ENCODE results near the gene NRM. TPM values are rescaled to one million over a fixed set of nuclear protein-coding genes. Genes with fewer than 3 reads are reported as not detected.
"Not testable (repeated sequence)": the region's sequence is repeated elsewhere in the genome, so short reads cannot be mapped to it uniquely, and the experiment has no call there.

The NRM gene
- total RNA-seq, 2 experiments from 2014 or later, result 25.8 to 36.4 TPM

- Mint-ChIP-seq H3K4me3 (no peak overlapping the region), H3K36me3 (ENCODE audit: low read depth) (peaks cover 71% of the 10 kb centered on the region), H3K27ac (no peak overlapping the region), H3K4me1 (peaks cover 41% of the 10 kb centered on the region), H3K27me3 (no peaks in the 10 kb centered on the region), H3K9me3 (ENCODE audit: low read depth) (no peaks in the 10 kb centered on the region)
- DNase-seq (no peak), ATAC-seq (no peak)
- intact Hi-C loops (cut with DNase I, micrococcal nuclease), result no loop called here
- POLR2A ChIA-PET, result interaction anchor here (1.5 to 2.3 kb wide), 3 partner anchors 9 to 47 kb away, joined by 6 to 9 read pairs (median 6); partner anchors contain the start of gene MDC1
- CTCF ChIA-PET, result interaction anchor here (0.6 to 4.7 kb wide), 3 partner anchors 9 to 354 kb away, joined by 3 to 31 read pairs (median 9); no protein-coding TSS in a partner anchor
Measured at GRCh38 chr6:30725713-30726505, 35.1 kb upstream of the NRM start.

- Mint-ChIP-seq H3K27ac (peak overlapping the region; percentile 74), H3K4me1 (peaks cover 33% of the 10 kb centered on the region), H3K36me3 (ENCODE audit: low read depth) (peaks cover 71% of the 10 kb centered on the region), H3K9me3 (ENCODE audit: low read depth) (no peaks in the 10 kb centered on the region), H3K27me3 (no peaks in the 10 kb centered on the region), H3K4me3 (peak overlapping the region; percentile 44)
- ATAC-seq, result no peak
- ChIA-PET CTCF (interaction anchor here (0.5 to 4.7 kb wide), 4 partner anchors 10 to 101 kb away, joined by 3 to 97 read pairs (median 17); no protein-coding TSS in a partner anchor), POLR2A (interaction anchor here (1.5 to 2.3 kb wide), 3 partner anchors 8 to 46 kb away, joined by 6 to 9 read pairs (median 6); partner anchors contain the start of gene MDC1)
- intact Hi-C loops (cut with DNase I, micrococcal nuclease), result loop anchor here (5.0 kb wide), 2 partner anchors 233 to 677 kb away; partner anchors contain the start of gene MICA (in 1 of the 2)
- DNase-seq, result no peak
Measured at GRCh38 chr6:30724906-30725667, 34.3 kb upstream of the NRM start.

- not testable (repeated sequence) for H3K9me3 Mint-ChIP-seq (ENCODE audit: low read depth); ATAC-seq; DNase-seq; H3K27me3 Mint-ChIP-seq
- peak overlapping the region; percentile 92 for H3K27ac Mint-ChIP-seq
- ChIA-PET CTCF (interaction anchor here (0.5 to 4.7 kb wide), 14 partner anchors 11 to 167 kb away, joined by 3 to 97 read pairs (median 4); partner anchors contain the start of genes ATAT1, DHX16 and PRR3), POLR2A (interaction anchor here (0.5 to 2.7 kb wide), 6 partner anchors 11 to 327 kb away, joined by 3 to 9 read pairs (median 4); no protein-coding TSS in a partner anchor)
- intact Hi-C loops (cut with DNase I, micrococcal nuclease), result loop anchor here (2.0 to 5.0 kb wide), 3 partner anchors 232 to 678 kb away; partner anchors contain the start of gene MICA (in 1 of the 2)
- H3K36me3 Mint-ChIP-seq (ENCODE audit: low read depth), result peaks cover 65% of the 10 kb centered on the region
- peak overlapping the region; percentile 98 for H3K4me3 Mint-ChIP-seq
- H3K4me1 Mint-ChIP-seq, result peaks cover 35% of the 10 kb centered on the region
Measured at GRCh38 chr6:30723843-30724741, 33.3 kb upstream of the NRM start.

GRCh38 chr6:30723159-30723842, 32.5 kb upstream of the NRM start:
- peaks cover 65% of the 10 kb centered on the region for H3K36me3 Mint-ChIP-seq (ENCODE audit: low read depth)
- H3K9me3 Mint-ChIP-seq (ENCODE audit: low read depth); ATAC-seq; H3K27me3 Mint-ChIP-seq; DNase-seq: not testable (repeated sequence)
- H3K4me1 Mint-ChIP-seq, result peaks cover 42% of the 10 kb centered on the region
- CTCF ChIA-PET, result interaction anchor here (0.6 to 4.7 kb wide), 24 partner anchors 8 to 166 kb away, joined by 3 to 97 read pairs (median 4); partner anchors contain the start of genes ATAT1, DHX16 and PRR3
- peak overlapping the region; percentile 98 for H3K4me3 Mint-ChIP-seq
- intact Hi-C loops (cut with DNase I, micrococcal nuclease), result loop anchor here (2.0 to 5.0 kb wide), 3 partner anchors 231 to 679 kb away; partner anchors contain the start of gene MICA (in 1 of the 2)
- peak overlapping the region; percentile 92 for H3K27ac Mint-ChIP-seq
- POLR2A ChIA-PET, result interaction anchor here (0.5 to 2.7 kb wide), 7 partner anchors 12 to 328 kb away, joined by 3 to 18 read pairs (median 4); no protein-coding TSS in a partner anchor

GRCh38 chr6:30722280-30723112, 31.7 kb upstream of the NRM start:
- peak overlapping the region; percentile 92 for H3K27ac Mint-ChIP-seq
- intact Hi-C loops (cut with DNase I, micrococcal nuclease), result loop anchor here (1.0 to 5.0 kb wide), 4 partner anchors 43 to 680 kb away; partner anchors contain the start of gene MICA (in 1 of the 2)
- H3K4me3 Mint-ChIP-seq, result peak overlapping the region; percentile 98
- H3K36me3 Mint-ChIP-seq (ENCODE audit: low read depth), result peaks cover 65% of the 10 kb centered on the region
- no peak for ATAC-seq
- DNase-seq, result peak; percentile 90
- ChIA-PET CTCF (interaction anchor here (0.6 to 4.7 kb wide), 32 partner anchors 8 to 232 kb away, joined by 3 to 97 read pairs (median 4); partner anchors contain the start of genes ATAT1, DHX16, MRPS18B and PPP1R10), POLR2A (interaction anchor here (0.6 to 2.7 kb wide), 7 partner anchors 8 to 107 kb away, joined by 3 to 20 read pairs (median 8); no protein-coding TSS in a partner anchor)
- peaks cover 45% of the 10 kb centered on the region for H3K4me1 Mint-ChIP-seq
- no peaks in the 10 kb centered on the region for H3K9me3 Mint-ChIP-seq (ENCODE audit: low read depth)
- no peaks in the 10 kb centered on the region for H3K27me3 Mint-ChIP-seq

- peaks cover 65% of the 10 kb centered on the region for H3K36me3 Mint-ChIP-seq (ENCODE audit: low read depth)
- peak; percentile 35 for DNase-seq
Measured at GRCh38 chr6:30722025-30722279, 31.2 kb upstream of the NRM start.

GRCh38 chr6:30721198-30722024, 30.6 kb upstream of the NRM start:
- POLR2A ChIA-PET, result interaction anchor here (0.6 to 2.7 kb wide), 7 partner anchors 9 to 106 kb away, joined by 3 to 20 read pairs (median 8); partner anchors contain the start of gene IER3
- Mint-ChIP-seq H3K4me3 (peak overlapping the region; percentile 98), H3K9me3 (ENCODE audit: low read depth) (no peaks in the 10 kb centered on the region), H3K27ac (peak overlapping the region; percentile 95), H3K36me3 (ENCODE audit: low read depth) (peaks cover 67% of the 10 kb centered on the region), H3K4me1 (peaks cover 50% of the 10 kb centered on the region), H3K27me3 (no peaks in the 10 kb centered on the region)
- peak; percentile 98 for DNase-seq
- CTCF ChIA-PET, result interaction anchor here (0.6 to 4.7 kb wide), 19 partner anchors 10 to 231 kb away, joined by 3 to 97 read pairs (median 4); partner anchors contain the start of genes DHX16, MRPS18B and PPP1R10
- intact Hi-C loops (cut with DNase I, micrococcal nuclease), result loop anchor here (1.0 to 5.0 kb wide), 16 partner anchors 13 to 681 kb away; partner anchors contain the start of genes FLOT1 (in 2 of the 2), MRPS18B (in 2 of the 2), PPP1R10 (in 2 of the 2) and ABCF1 (in 1 of the 2)
- ATAC-seq, result peak; percentile 13

More at GRCh38 chr6:30722025-30722279, 31.2 kb upstream of the NRM start:
- Mint-ChIP-seq H3K4me3 (peak overlapping the region; percentile 98), H3K4me1 (peaks cover 46% of the 10 kb centered on the region), H3K27ac (peak overlapping the region; percentile 92)
- ATAC-seq; H3K9me3 Mint-ChIP-seq (ENCODE audit: low read depth); H3K27me3 Mint-ChIP-seq: not testable (repeated sequence)
- ChIA-PET CTCF (interaction anchor here (0.7 to 4.7 kb wide), 24 partner anchors 8 to 232 kb away, joined by 3 to 97 read pairs (median 4); partner anchors contain the start of genes ATAT1, DHX16, MRPS18B and PPP1R10), POLR2A (interaction anchor here (0.6 to 2.7 kb wide), 7 partner anchors 9 to 106 kb away, joined by 3 to 20 read pairs (median 8); no protein-coding TSS in a partner anchor)
- intact Hi-C loops (cut with DNase I, micrococcal nuclease), result loop anchor here (1.0 to 5.0 kb wide), 4 partner anchors 43 to 680 kb away; partner anchors contain the start of gene MICA (in 1 of the 2)

- ATAC-seq, result no peak
- peak overlapping the region; percentile 98 for H3K4me3 Mint-ChIP-seq
- H3K36me3 Mint-ChIP-seq (ENCODE audit: low read depth), result peaks cover 68% of the 10 kb centered on the region
- DNase-seq, result peak; percentile 82
- intact Hi-C loops (cut with DNase I, micrococcal nuclease), result loop anchor here (1.0 to 5.0 kb wide), 14 partner anchors 14 to 682 kb away; partner anchors contain the start of genes FLOT1 (in 2 of the 2), MRPS18B (in 2 of the 2), PPP1R10 (in 2 of the 2) and ABCF1 (in 1 of the 2)
- peak overlapping the region; percentile 95 for H3K27ac Mint-ChIP-seq
- CTCF ChIA-PET, result interaction anchor here (0.6 to 4.7 kb wide), 9 partner anchors 10 to 108 kb away, joined by 3 to 97 read pairs (median 8); partner anchors contain the start of gene DHX16
- H3K4me1 Mint-ChIP-seq, result peaks cover 55% of the 10 kb centered on the region
- POLR2A ChIA-PET, result interaction anchor here (0.6 to 2.7 kb wide), 6 partner anchors 10 to 42 kb away, joined by 3 to 20 read pairs (median 10); partner anchors contain the start of gene IER3
- no peaks in the 10 kb centered on the region for H3K9me3 Mint-ChIP-seq (ENCODE audit: low read depth)
- no peaks in the 10 kb centered on the region for H3K27me3 Mint-ChIP-seq
Measured at GRCh38 chr6:30720738-30721197, 30.0 kb upstream of the NRM start.
